ENCODE data around the gene RIT1.

- TF ChIP-seq POLR2A (IDR thresholded peaks at IDR 0.05) = no peak
- TF ChIP-seq CTCF (IDR thresholded peaks at IDR 0.05) = peak; percentile 20 to 31 (median 27)
Observed at GRCh38 chr1:155938220-155938627, 27.1 kb upstream of the RIT1 start.

Data from testis (tissue), 2 donors.